ENCODE results near the gene GRIN1. TPM values are rescaled to one million over a fixed set of nuclear protein-coding genes. Genes with fewer than 3 reads are reported as not detected.

The GRIN1 gene
- total and polyA plus RNA-seq, 2 of the 8 experiments (the other 6 are each of a cell fraction or from before 2014, with no cell fraction given), result 0.48 to 2.1 TPM

- H3K18ac ChIP-seq (ENCODE audit: extremely low read depth, low read length), result no peak overlapping the region
- no peaks in the 10 kb centered on the region for H3K79me2 ChIP-seq (ENCODE audit: control insufficient read depth in 1 of 2, insufficient read depth in 2 of 2, low read length in 2 of 2)
- no peak overlapping the region for H3K14ac ChIP-seq (ENCODE audit: insufficient read length)
- no peak overlapping the region for H3K4me3 ChIP-seq (ENCODE audit: extremely low read depth in 1 of 4, insufficient read depth in 2 of 4, low read depth in 3 of 4, low read length in 4 of 4)
- WGBS, 2 experiments (ENCODE audit: extremely low coverage in 1 of 2, insufficient coverage in 1 of 2, insufficient read length in 1 of 2, insufficient replicate concordance in 2 of 2, low coverage in 1 of 2, low lambda C conversion rate in 2 of 2, missing lambda C conversion rate in 1 of 2), result 87% methylated on average over 13 of the region's 19 CpGs; no CpG with 5 or more reads in 1 of the 2 experiments
- H4K5ac ChIP-seq (ENCODE audit: insufficient read length, low read depth, low read length), result no peak overlapping the region
- POLR2A ChIA-PET (ENCODE audit: partially characterized antibody), result interaction anchor here (0.9 to 69.9 kb wide), 9 partner anchors 5 to 99 kb away, joined by 3 to 1462 read pairs (median 12); partner anchors contain the start of genes ANAPC2, CYSRT1, NDOR1 and NELFB
- H3K56ac ChIP-seq (replicated peaks; ENCODE audit: insufficient read length, low read depth, low read length), result no peak overlapping the region
- no peaks in the 10 kb centered on the region for H3K23me2 ChIP-seq (ENCODE audit: low read depth, low read length)
- TF ChIP-seq POU5F1 (IDR thresholded peaks at IDR 0.05; ENCODE audit: low read depth, low read length), result no peak
- no peak for TF ChIP-seq PHF8 (conservative IDR thresholded peaks at IDR 0.05; ENCODE audit: low read depth, low read length)
- TF ChIP-seq SP4 (IDR thresholded peaks at IDR 0.05; ENCODE audit: low read length), result no peak
- no peak for TF ChIP-seq TCF12 (IDR thresholded peaks at IDR 0.05; ENCODE audit: low read depth, low read length)
- TF ChIP-seq POLR2A (IDR thresholded peaks at IDR 0.05; ENCODE audit: control extremely low read depth in 1 of 2, low read depth in 2 of 2, low read length in 2 of 2), result no peak
- TF ChIP-seq SIN3A (conservative IDR thresholded peaks at IDR 0.05 in 1 of 2, IDR thresholded peaks at IDR 0.05 in 1 of 2; ENCODE audit: low read depth in 1 of 2, low read length in 2 of 2), result no peak
- TF ChIP-seq RNF2 (IDR thresholded peaks at IDR 0.05; ENCODE audit: borderline replicate concordance, low read depth, low read length, missing control alignments, poor library complexity, severe bottlenecking), result no peak
- no peak for TF ChIP-seq RAD21 (IDR thresholded peaks at IDR 0.05 in 1 of 2, conservative IDR thresholded peaks at IDR 0.05 in 1 of 2; ENCODE audit: low read depth in 2 of 2, low read length in 2 of 2)
- no peak for TF ChIP-seq CTCF (IDR thresholded peaks at IDR 0.05; ENCODE audit: control extremely low read depth in 1 of 3, insufficient read depth in 1 of 3, low read depth in 1 of 3, low read length in 3 of 3)
- no peak for TF ChIP-seq HDAC2 (IDR thresholded peaks at IDR 0.05; ENCODE audit: borderline replicate concordance in 1 of 2, low read depth in 2 of 2, low read length in 2 of 2)
- no peak overlapping the region for H2BK15ac ChIP-seq (ENCODE audit: low read length)
- no peak overlapping the region for H3K23ac ChIP-seq (ENCODE audit: insufficient read length)
- DNase-seq (ENCODE audit: low read depth in 1 of 2, low spot score in 2 of 2) (no peak), FAIRE-seq (no peak)
- no peak overlapping the region for H2BK120ac ChIP-seq (replicated peaks; ENCODE audit: low read depth, low read length)
- no peak overlapping the region for H3K27ac ChIP-seq (ENCODE audit: low read depth, low read length)
- no peak overlapping the region for H2AFZ ChIP-seq (ENCODE audit: low read length)
- no peak overlapping the region for H2AK5ac ChIP-seq (ENCODE audit: low read depth, low read length)
- H4K91ac ChIP-seq (replicated peaks; ENCODE audit: insufficient read length, low read length), result no peak overlapping the region
- no peak overlapping the region for H3K4me2 ChIP-seq (ENCODE audit: insufficient read depth in 1 of 2, low read depth in 2 of 2, low read length in 2 of 2)
- no peak overlapping the region for H2BK20ac ChIP-seq (ENCODE audit: low read length)
- H3K9me3 ChIP-seq (ENCODE audit: insufficient read depth in 2 of 2, low read depth in 1 of 2, low read length in 1 of 2), result no peaks in the 10 kb centered on the region
- H2BK5ac ChIP-seq (ENCODE audit: low read depth, low read length), result no peak overlapping the region
- peaks cover 0 to 15% of the 10 kb centered on the region in 2 experiments for H4K20me1 ChIP-seq (replicated peaks in 1 of 2; ENCODE audit: control insufficient read depth in 1 of 2, insufficient read depth in 2 of 2, low read length in 2 of 2)
- H4K8ac ChIP-seq (ENCODE audit: extremely low read depth, insufficient read depth, low read length), result no peak overlapping the region
- CTCF ChIA-PET (ENCODE audit: partially characterized antibody), result interaction anchor here (0.8 to 4.0 kb wide), 15 partner anchors 8 to 189 kb away, joined by 3 to 31 read pairs (median 4); partner anchors contain the start of genes ANAPC2, CYSRT1, RNF208 and RNF224
- H2BK12ac ChIP-seq (ENCODE audit: low read depth, low read length), result no peak overlapping the region
- H3K27me3 ChIP-seq (replicated peaks in 1 of 4; ENCODE audit: control insufficient read depth in 3 of 4, extremely low read depth in 1 of 4, insufficient read depth in 3 of 4, low read length in 3 of 4), result no peaks in the 10 kb centered on the region
- H3K4ac ChIP-seq (replicated peaks; ENCODE audit: insufficient read length, low read depth, low read length), result no peak overlapping the region
- peaks cover 0 to 22% (median 7%) of the 10 kb centered on the region in 4 experiments; a peak in 7 of 8 replicates for H3K36me3 ChIP-seq (ENCODE audit: control insufficient read depth in 2 of 4, insufficient read depth in 4 of 4, low read length in 3 of 4)
- no peaks in the 10 kb centered on the region; the same call in 1 of the 2 replicates for H3K79me1 ChIP-seq (ENCODE audit: low read depth, low read length)
- no peak overlapping the region for H3K9ac ChIP-seq (replicated peaks in 1 of 4; ENCODE audit: extremely low read depth in 1 of 4, low read depth in 3 of 4, low read length in 3 of 4)
- peaks cover 0 to 6% (median 4%) of the 10 kb centered on the region in 4 experiments; a peak in 5 of 7 replicates for H3K4me1 ChIP-seq (replicated peaks in 1 of 4; ENCODE audit: control insufficient read depth in 3 of 4, insufficient read depth in 4 of 4, low read length in 3 of 4)
Observed at GRCh38 chr9:137214620-137215019, 75.7 kb downstream of the GRIN1 start.

Measured in H1 (cell line).